ENCODE data around the gene CAMTA1.

DNA sequence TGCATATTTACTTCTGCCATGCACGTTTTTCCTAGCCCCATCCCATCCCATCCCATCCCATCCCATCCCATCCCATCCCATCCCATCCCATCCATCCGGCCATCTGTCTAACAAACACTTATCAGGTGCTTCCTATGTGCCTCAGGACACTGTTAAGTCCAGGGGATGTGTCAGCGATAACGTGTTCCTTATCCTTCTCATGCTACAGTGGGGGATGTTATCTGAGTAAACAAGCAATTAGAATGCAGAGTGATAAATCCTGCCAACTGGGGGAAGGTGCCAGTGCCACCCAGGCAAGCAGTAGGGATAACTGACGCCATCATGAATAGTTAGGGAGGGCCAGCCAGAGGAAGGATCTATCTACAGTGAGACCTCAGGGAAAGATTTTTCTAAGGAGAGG lies 304.2 kb downstream of the CAMTA1 start:
- TF ChIP-seq, protein P1, sequence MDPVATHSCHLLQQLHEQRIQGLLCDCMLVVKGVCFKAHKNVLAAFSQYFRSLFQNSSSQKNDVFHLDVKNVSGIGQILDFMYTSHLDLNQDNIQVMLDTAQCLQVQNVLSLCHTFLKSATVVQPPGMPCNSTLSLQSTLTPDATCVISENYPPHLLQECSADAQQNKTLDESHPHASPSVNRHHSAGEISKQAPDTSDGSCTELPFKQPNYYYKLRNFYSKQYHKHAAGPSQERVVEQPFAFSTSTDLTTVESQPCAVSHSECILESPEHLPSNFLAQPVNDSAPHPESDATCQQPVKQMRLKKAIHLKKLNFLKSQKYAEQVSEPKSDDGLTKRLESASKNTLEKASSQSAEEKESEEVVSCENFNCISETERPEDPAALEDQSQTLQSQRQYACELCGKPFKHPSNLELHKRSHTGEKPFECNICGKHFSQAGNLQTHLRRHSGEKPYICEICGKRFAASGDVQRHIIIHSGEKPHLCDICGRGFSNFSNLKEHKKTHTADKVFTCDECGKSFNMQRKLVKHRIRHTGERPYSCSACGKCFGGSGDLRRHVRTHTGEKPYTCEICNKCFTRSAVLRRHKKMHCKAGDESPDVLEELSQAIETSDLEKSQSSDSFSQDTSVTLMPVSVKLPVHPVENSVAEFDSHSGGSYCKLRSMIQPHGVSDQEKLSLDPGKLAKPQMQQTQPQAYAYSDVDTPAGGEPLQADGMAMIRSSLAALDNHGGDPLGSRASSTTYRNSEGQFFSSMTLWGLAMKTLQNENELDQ (tag by site-specific recombination; IDR thresholded peaks at IDR 0.05; ENCODE audit: low read depth), result no peak
- TF ChIP-seq, protein P2, sequence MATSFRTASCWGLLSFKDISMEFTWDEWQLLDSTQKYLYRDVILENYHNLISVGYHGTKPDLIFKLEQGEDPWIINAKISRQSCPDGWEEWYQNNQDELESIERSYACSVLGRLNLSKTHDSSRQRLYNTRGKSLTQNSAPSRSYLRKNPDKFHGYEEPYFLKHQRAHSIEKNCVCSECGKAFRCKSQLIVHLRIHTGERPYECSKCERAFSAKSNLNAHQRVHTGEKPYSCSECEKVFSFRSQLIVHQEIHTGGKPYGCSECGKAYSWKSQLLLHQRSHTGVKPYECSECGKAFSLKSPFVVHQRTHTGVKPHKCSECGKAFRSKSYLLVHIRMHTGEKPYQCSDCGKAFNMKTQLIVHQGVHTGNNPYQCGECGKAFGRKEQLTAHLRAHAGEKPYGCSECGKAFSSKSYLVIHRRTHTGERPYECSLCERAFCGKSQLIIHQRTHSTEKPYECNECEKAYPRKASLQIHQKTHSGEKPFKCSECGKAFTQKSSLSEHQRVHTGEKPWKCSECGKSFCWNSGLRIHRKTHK (tag by site-specific recombination; IDR thresholded peaks at IDR 0.05), result no peak
- TF ChIP-seq ZBTB7A (tag by site-specific recombination; IDR thresholded peaks at IDR 0.05; ENCODE audit: low read depth) (no peak), ZNF561 (tag by site-specific recombination; IDR thresholded peaks at IDR 0.05; ENCODE audit: borderline replicate concordance) (no peak), SP2 (tag by site-specific recombination; IDR thresholded peaks at IDR 0.05) (no peak), GLI4 (tag by site-specific recombination; IDR thresholded peaks at IDR 0.05) (no peak)
- TF ChIP-seq, protein P3, sequence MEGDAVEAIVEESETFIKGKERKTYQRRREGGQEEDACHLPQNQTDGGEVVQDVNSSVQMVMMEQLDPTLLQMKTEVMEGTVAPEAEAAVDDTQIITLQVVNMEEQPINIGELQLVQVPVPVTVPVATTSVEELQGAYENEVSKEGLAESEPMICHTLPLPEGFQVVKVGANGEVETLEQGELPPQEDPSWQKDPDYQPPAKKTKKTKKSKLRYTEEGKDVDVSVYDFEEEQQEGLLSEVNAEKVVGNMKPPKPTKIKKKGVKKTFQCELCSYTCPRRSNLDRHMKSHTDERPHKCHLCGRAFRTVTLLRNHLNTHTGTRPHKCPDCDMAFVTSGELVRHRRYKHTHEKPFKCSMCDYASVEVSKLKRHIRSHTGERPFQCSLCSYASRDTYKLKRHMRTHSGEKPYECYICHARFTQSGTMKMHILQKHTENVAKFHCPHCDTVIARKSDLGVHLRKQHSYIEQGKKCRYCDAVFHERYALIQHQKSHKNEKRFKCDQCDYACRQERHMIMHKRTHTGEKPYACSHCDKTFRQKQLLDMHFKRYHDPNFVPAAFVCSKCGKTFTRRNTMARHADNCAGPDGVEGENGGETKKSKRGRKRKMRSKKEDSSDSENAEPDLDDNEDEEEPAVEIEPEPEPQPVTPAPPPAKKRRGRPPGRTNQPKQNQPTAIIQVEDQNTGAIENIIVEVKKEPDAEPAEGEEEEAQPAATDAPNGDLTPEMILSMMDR (tag by site-specific recombination; IDR thresholded peaks at IDR 0.05), result no peak

Data from HEK293 (cell line).